ENCODE measurements around the gene STRIT1. TPM values are rescaled to one million over a fixed set of nuclear protein-coding genes. Genes with fewer than 3 reads are reported as not detected.

Gene STRIT1
- total RNA-seq, 1 experiment from 2014 or later: not detected

DNA sequence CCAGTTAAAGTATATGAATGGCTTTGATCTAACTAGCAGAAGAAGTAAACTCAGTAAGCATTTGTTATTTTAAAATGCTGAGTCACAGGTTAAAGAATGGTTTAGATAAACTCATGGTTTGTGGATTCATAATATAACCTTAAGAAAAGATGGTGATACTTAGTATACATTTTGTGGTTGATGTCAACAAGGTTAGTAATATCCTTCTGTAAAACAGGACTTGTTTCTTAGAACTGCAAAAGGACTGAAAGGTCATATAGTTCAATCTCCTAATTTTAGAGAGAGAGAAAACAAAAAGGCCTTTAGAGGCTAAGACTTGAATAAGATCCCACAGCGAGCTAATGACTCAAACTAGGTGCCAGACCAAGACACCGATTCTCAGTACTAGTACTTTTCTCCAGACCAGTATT lies 50.0 kb downstream of the STRIT1 start:
- ChIA-PET CTCF (no interaction called here), POLR2A (ENCODE audit: low non-redundant PET) (no interaction called here)
- H3K4me1 ChIP-seq (ENCODE audit: insufficient read depth, low read length, poor library complexity, severe bottlenecking): no peaks in the 10 kb centered on the region

DNA sequence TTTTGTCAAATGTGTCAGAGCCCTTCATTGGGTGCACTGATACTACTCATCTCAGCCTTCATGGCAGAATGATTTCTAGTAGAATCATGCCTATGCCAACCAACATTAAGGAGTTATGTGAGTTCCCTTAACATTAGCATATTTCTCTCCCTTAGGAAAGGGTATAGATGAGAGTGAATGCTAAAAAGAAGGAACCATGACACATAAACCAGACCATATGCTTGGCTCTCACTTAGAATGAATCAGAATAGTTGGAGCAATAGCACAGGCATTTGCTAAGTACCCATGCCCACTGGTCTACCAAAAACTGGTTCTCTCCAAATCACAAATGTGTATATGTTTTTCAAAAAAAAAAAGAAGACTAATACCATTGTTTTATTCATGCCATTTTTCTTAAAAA lies 51.1 kb downstream of the STRIT1 start:
- peaks cover 3% of the 10 kb centered on the region for H3K27me3 ChIP-seq (replicated peaks; ENCODE audit: insufficient read depth, low read depth, low read length, poor library complexity)
- H3K36me3 ChIP-seq (ENCODE audit: insufficient read depth, low read length, poor library complexity, severe bottlenecking): no peaks in the 10 kb centered on the region
- ChIA-PET CTCF (no interaction called here), POLR2A (ENCODE audit: low non-redundant PET) (no interaction called here)
- DNase-seq (ENCODE audit: low spot score): no peak
- no peak overlapping the region for H3K4me3 ChIP-seq (ENCODE audit: low read depth, low read length, poor library complexity, severe bottlenecking)
- no peak overlapping the region for H3K27ac ChIP-seq (ENCODE audit: low read depth, low read length, poor library complexity, severe bottlenecking)
- no TSS peak for BruUV-seq (replicated peaks)
- no peaks in the 10 kb centered on the region for H3K4me1 ChIP-seq (ENCODE audit: insufficient read depth, low read length, poor library complexity, severe bottlenecking)
- no peaks in the 10 kb centered on the region for H3K9me3 ChIP-seq (ENCODE audit: low read depth, low read length, poor library complexity, severe bottlenecking)
- intact Hi-C loops (cut with micrococcal nuclease; ENCODE audit: unreplicated experiment): no loop called here
- no peak for TF ChIP-seq EZH2 (IDR thresholded peaks at IDR 0.05; ENCODE audit: borderline replicate concordance, low read depth, low read length, poor library complexity, severe bottlenecking)
- TF ChIP-seq, protein P1, sequence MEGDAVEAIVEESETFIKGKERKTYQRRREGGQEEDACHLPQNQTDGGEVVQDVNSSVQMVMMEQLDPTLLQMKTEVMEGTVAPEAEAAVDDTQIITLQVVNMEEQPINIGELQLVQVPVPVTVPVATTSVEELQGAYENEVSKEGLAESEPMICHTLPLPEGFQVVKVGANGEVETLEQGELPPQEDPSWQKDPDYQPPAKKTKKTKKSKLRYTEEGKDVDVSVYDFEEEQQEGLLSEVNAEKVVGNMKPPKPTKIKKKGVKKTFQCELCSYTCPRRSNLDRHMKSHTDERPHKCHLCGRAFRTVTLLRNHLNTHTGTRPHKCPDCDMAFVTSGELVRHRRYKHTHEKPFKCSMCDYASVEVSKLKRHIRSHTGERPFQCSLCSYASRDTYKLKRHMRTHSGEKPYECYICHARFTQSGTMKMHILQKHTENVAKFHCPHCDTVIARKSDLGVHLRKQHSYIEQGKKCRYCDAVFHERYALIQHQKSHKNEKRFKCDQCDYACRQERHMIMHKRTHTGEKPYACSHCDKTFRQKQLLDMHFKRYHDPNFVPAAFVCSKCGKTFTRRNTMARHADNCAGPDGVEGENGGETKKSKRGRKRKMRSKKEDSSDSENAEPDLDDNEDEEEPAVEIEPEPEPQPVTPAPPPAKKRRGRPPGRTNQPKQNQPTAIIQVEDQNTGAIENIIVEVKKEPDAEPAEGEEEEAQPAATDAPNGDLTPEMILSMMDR (conservative IDR thresholded peaks at IDR 0.05; ENCODE audit: low read depth, low read length): no peak

More for the DNA sequence above, 50.0 kb downstream of the STRIT1 start:
- no peak for DNase-seq (ENCODE audit: low spot score)
- no peaks in the 10 kb centered on the region for H3K36me3 ChIP-seq (ENCODE audit: insufficient read depth, low read length, poor library complexity, severe bottlenecking)
- no TSS peak for BruUV-seq (replicated peaks)
- intact Hi-C loops (cut with micrococcal nuclease; ENCODE audit: unreplicated experiment): no loop called here
- H3K27ac ChIP-seq (ENCODE audit: low read depth, low read length, poor library complexity, severe bottlenecking): no peak overlapping the region
- no peak for TF ChIP-seq EZH2 (IDR thresholded peaks at IDR 0.05; ENCODE audit: borderline replicate concordance, low read depth, low read length, poor library complexity, severe bottlenecking)
- TF ChIP-seq, protein P1 (conservative IDR thresholded peaks at IDR 0.05; ENCODE audit: low read depth, low read length): no peak
- H3K4me3 ChIP-seq (ENCODE audit: low read depth, low read length, poor library complexity, severe bottlenecking): no peak overlapping the region
- H3K9me3 ChIP-seq (ENCODE audit: low read depth, low read length, poor library complexity, severe bottlenecking): no peaks in the 10 kb centered on the region
- H3K27me3 ChIP-seq (replicated peaks; ENCODE audit: insufficient read depth, low read depth, low read length, poor library complexity): peaks cover 3% of the 10 kb centered on the region

DNA sequence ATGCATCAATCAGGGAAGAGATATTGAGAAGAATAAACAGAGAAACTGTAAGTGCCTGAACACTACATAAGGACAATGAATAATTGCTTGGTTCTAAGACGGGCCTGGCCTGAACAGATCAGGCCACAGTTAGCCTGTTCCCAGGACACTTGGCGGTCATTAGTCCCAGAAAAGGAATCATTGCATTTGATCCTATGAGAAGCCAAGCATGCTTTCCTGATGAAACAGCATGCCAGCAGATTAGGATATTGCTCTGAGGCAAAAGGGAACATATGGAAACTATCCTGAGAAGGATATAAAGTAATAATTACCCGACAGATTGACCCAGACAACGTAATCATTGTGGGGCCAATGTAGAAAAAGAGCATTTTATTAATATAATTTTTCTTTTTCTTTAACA lies 51.9 kb downstream of the STRIT1 start:
- peaks cover 3% of the 10 kb centered on the region for H3K27me3 ChIP-seq (replicated peaks; ENCODE audit: insufficient read depth, low read depth, low read length, poor library complexity)
- ChIA-PET CTCF (no interaction called here), POLR2A (ENCODE audit: low non-redundant PET) (no interaction called here)
- TF ChIP-seq, protein P1 (conservative IDR thresholded peaks at IDR 0.05; ENCODE audit: low read depth, low read length): no peak
- no peak for TF ChIP-seq EZH2 (IDR thresholded peaks at IDR 0.05; ENCODE audit: borderline replicate concordance, low read depth, low read length, poor library complexity, severe bottlenecking)
- intact Hi-C loops (cut with micrococcal nuclease; ENCODE audit: unreplicated experiment): no loop called here
- H3K9me3 ChIP-seq (ENCODE audit: low read depth, low read length, poor library complexity, severe bottlenecking): no peaks in the 10 kb centered on the region
- no peaks in the 10 kb centered on the region for H3K4me1 ChIP-seq (ENCODE audit: insufficient read depth, low read length, poor library complexity, severe bottlenecking)
- no peak overlapping the region for H3K4me3 ChIP-seq (ENCODE audit: low read depth, low read length, poor library complexity, severe bottlenecking)
- no TSS peak for BruUV-seq (replicated peaks)
- H3K27ac ChIP-seq (ENCODE audit: low read depth, low read length, poor library complexity, severe bottlenecking): no peak overlapping the region
- no peaks in the 10 kb centered on the region for H3K36me3 ChIP-seq (ENCODE audit: insufficient read depth, low read length, poor library complexity, severe bottlenecking)
- DNase-seq (ENCODE audit: low spot score): no peak

Other genes with a start within 250 kb of the STRIT1 start
- not detected in 2 replicates for gene MME, start 213.4 kb downstream of the STRIT1 start, total RNA-seq (2021)